SK-N-DZ (cell line): ENCODE measurements around the gene SEPTIN12.
A peak's percentile ranks its signal among the peaks of the same experiment; 100 is the strongest.
"Not testable (repeated sequence)": the region's sequence is repeated elsewhere in the genome, so short reads cannot be mapped to it uniquely, and the experiment has no call there.

ENCODE experiments used
- DNase-seq: peaks from one replicate; pipeline ENCODE4 v3.0.0-alpha.2; 2015; ENCODE audit warnings: low spot score

SEPTIN12 gene

GRCh38 chr16:4754865-4755264 lies 33.3 kb downstream of the SEPTIN12 start:
- no peak for DNase-seq

DNA sequence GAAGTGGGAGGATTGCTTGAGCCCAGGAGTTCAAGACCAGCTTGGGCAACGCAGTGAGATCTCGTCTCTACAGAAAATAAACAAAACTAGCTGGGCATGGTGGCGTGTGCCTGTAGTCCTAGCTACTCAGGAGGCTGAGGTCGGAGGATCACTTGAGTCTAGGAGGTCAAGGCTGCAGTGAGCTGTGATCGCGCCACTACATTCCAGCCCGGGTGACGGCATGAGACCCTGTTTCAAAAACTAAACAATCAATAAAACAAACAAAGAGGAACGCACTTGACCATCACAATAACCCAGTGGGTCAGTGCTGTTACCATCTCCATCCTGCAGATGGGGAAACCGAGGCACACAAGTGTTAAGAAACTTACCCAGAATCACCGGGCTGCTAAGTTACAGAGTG lies 34.9 kb downstream of the SEPTIN12 start:
- DNase-seq = no peak

- DNase-seq = no peak
These were observed 35.6 kb downstream of the SEPTIN12 start for GRCh38 chr16:4752351-4753100.

- DNase-seq = no peak
These were observed 37.2 kb downstream of the SEPTIN12 start for GRCh38 chr16:4750896-4751295.

DNA sequence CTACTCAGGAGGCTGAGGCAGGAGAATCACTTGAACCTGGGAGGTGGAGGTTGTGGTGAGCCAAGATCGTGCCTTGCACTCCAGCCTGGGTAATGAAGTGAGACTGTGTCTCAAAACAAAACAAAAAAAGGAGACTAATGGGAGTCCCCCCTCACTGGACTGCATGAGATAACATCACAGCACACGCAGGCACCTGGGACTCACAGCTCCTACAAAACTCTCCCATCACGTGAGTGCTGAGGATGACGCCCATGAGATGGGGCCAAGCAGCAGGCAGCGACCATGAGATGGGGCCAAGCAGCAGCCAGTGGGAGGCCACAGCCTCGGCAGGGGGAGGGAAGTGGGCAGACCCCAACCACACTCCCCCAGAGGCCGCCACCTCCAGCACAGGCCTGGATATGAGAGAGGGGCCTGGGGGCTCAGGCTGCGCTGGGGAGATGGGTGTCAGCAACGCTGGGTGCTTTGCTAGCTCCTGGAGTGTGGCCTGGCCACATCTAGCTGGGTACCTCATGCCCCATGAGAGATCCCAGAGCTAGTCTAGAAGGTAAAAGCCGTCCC lies 38.4 kb downstream of the SEPTIN12 start:
- no peak for DNase-seq

- DNase-seq = no peak
These were observed 39.3 kb downstream of the SEPTIN12 start for GRCh38 chr16:4748682-4749411.

- DNase-seq = no peak
These were observed 40.1 kb downstream of the SEPTIN12 start for GRCh38 chr16:4747906-4748681.

DNA sequence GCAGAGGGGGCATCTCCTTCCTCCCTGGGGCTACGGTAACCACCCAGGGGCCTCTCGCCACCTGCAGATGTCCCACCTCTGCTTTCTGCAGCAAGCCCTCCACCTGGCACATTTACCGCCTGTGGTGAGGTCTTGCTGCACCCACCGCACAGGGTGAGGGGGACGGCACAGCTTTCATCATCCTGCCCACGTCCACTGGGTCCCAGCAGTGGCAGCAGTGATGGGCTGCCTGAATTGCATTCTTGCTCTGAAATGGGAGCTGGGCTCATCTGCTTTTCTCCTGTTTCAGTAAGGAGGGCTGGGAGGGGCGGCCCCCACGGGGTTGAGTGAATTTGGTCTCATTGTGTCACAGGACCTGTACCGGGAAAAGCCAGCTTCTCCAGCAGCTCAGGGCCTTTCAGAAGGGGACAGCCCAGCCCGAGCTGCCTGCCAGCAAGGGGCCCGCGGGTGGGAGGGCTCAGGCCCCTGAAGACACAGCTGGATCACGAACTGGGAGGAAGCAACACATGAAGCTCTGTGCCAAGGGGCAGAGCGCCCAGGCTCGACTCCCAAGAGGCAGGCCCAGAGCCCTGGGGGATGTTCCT lies 41.1 kb downstream of the SEPTIN12 start:
- DNase-seq = no peak

DNA sequence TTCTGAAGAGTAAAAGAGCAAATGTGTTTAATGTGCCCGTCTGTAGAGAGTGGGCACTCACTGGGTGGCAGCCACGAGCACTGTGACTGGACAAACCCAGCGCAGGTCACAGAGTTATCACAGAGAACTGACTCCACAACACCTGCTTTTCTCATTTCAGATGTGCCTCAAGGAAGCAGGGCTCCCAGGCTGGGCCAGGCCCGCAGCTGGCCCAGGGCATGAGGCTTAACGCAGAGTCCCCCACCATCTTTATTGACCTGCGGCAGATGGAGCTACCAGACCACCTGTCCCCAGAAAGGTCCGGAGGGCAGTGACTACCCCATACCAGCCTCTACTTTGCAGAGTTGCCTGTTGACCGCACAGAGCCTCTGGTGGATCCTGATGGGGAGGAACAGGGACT lies 41.9 kb downstream of the SEPTIN12 start:
- DNase-seq = no peak

GRCh38 chr16:4745274-4745569 lies 42.9 kb downstream of the SEPTIN12 start:
- no peak for DNase-seq

GRCh38 chr16:4744555-4745273 lies 43.4 kb downstream of the SEPTIN12 start:
- no peak for DNase-seq

GRCh38 chr16:4743226-4743878 lies 44.8 kb downstream of the SEPTIN12 start:
- DNase-seq = no peak

DNA sequence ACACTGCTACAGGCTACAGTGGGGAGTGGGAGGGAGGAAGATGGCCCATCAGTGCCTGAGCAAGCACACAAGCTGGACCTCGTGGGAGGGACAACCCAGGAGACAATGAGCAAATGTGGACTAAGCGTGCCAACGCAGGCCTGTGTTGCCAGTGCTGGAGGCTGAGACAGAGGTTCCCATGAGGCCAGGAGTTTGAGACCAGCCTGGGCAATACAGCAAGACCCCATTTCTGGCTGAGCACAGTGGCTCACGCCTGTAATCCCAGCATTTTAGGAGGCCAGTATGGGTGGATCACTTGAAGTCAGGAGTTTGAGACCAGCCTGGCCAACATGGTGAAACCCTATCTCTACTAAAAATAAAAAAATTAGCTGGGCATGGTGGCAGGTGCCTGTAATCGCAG lies 49.8 kb downstream of the SEPTIN12 start:
- DNase-seq = not testable (repeated sequence)

DNA sequence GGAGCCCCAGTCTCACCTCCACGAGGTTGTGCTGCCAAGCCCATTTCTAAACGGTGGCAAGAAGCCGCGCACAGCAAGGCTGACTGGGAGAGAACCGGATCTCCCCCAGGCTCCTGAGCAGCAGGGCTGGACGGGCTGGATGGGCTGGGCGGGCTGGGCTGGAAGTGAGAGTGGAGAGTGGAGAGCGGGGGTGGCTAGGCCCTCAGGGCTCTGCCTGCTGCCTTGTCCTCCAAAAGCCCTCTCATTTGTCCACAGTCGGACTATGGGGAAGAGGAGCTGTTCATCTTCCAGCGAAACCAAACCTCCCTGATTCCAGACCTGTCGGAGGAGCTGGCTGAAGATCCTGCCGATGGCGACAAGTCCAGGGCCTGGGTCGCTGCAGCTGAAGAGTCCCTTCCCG lies 50.6 kb downstream of the SEPTIN12 start:
- DNase-seq = no peak

GRCh38 chr16:4736546-4736945 lies 51.6 kb downstream of the SEPTIN12 start:
- no peak for DNase-seq

DNA sequence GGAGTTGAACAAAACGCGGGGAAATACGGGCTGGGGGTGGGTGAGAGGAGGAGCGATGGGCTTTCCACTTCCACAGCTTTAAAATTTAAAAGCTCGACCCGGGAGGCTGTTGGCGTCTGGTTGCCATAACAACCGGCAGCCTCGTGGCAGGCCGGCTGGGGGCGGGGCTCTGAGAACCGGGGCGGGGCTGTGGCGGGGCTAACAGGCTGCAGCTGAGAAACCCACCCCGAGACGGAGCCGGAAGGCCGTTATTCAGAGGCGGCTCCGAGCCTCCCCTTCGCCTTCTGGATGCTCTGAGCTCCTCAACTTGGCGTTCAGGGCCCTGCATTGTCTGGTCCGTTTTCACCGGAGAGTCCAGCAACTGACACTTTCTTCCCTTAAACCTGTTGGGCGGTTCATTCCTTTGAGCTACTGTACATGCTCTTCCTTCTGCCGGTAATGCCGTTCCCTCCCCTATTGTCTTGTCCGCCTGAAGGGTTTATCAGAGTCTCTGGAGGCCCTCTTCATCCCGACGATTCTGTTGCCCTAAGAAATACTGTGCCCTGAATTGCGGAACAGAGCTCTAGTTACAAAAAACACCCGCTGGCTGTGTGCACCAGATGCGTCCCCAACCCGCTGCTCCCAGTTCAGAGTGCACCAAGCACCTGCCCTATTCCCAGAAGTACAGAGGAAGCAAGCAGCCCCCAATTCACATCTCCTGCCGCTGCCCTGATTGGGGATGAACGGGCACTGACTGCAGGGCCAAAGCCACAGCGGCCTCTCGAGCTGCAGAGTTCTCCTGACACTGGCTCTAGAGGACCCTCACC lies 53.2 kb downstream of the SEPTIN12 start:
- peak; percentile 76 for DNase-seq

GRCh38 chr16:4734063-4734729 lies 53.9 kb downstream of the SEPTIN12 start, which contains the start of the genes ANKS3 and DNAAF8:
TSS of gene ANKS3 (minus strand) at chr16:4734271. CDS start at chr16:4730149, 4,122 bp downstream.
TSS of gene DNAAF8 (plus strand) at chr16:4734537. CDS start at chr16:4736515, 1,978 bp downstream.
- peak; percentile 95 for DNase-seq

GRCh38 chr16:4733747-4734062 lies 54.4 kb downstream of the SEPTIN12 start:
- DNase-seq = no peak

GRCh38 chr16:4733211-4733742 lies 54.9 kb downstream of the SEPTIN12 start:
- no peak for DNase-seq
